Neuronal stem cell (in vitro differentiated cells): ENCODE results near the gene PGGHG.

ENCODE experiments used
- DNase-seq: peaks from one replicate; pipeline ENCODE4 v3.0.0-alpha.2; 2013; ENCODE audit warnings: low spot score
- H2AFZ ChIP-seq: one replicate; pipeline ENCODE4 v1.6.1; 2013; ENCODE audit warnings: mild to moderate bottlenecking, low read length, inconsistent platforms
- H2AK5ac ChIP-seq: 2 replicates; pipeline ENCODE4 v1.6.1; 2013; ENCODE audit warnings: low read depth, mild to moderate bottlenecking, inconsistent platforms, low read length, moderate library complexity, mixed read lengths
- H2BK120ac ChIP-seq: 2 replicates; pipeline ENCODE4 v1.6.1; 2013; ENCODE audit warnings: low read depth, mild to moderate bottlenecking, inconsistent platforms, low read length, moderate library complexity, mixed read lengths
- H2BK12ac ChIP-seq: one replicate; pipeline ENCODE4 v1.6.1; 2013; ENCODE audit warnings: low read length, inconsistent platforms
- H2BK15ac ChIP-seq: 2 replicates; pipeline ENCODE4 v1.6.1; 2013; ENCODE audit warnings: mild to moderate bottlenecking, low read length, inconsistent platforms, mixed read lengths
- H2BK5ac ChIP-seq: one replicate; pipeline ENCODE4 v1.6.1; 2013; ENCODE audit warnings: inconsistent platforms, mild to moderate bottlenecking, low read length, moderate library complexity
- H3K14ac ChIP-seq: one replicate; pipeline ENCODE4 v1.6.1; 2013; ENCODE audit warnings: low read length, inconsistent platforms
- H3K18ac ChIP-seq: 2 replicates; pipeline ENCODE4 v1.6.1; 2013; ENCODE audit warnings: low read length, inconsistent platforms
- H3K23ac ChIP-seq: 2 replicates; pipeline ENCODE4 v1.6.1; 2013; ENCODE audit warnings: low read depth, mild to moderate bottlenecking, mixed read lengths, low read length, inconsistent platforms; ENCODE audit not compliant: poor library complexity
- H3K27ac ChIP-seq: replicated peaks from 3 replicates; pipeline ENCODE4 v1.5.1; 2013; ENCODE audit warnings: low read length, inconsistent platforms
- H3K27me3 ChIP-seq, 3 experiments: 2 replicates each; pipeline ENCODE4 v1.6.1; 2013; ENCODE audit warnings: low read length in 3 of 3, mild to moderate bottlenecking in 2 of 3, inconsistent platforms in 1 of 3, low read depth in 1 of 3, mixed read lengths in 1 of 3, moderate library complexity in 1 of 3; ENCODE audit not compliant: control insufficient read depth in 3 of 3, insufficient read depth in 3 of 3
- H3K36me3 ChIP-seq, 2 donors: replicated peaks in 1 of 2; 2 replicates each; pipeline ENCODE4 v1.6.1; 2013; ENCODE audit warnings: low read length in 2 of 2; ENCODE audit not compliant: control insufficient read depth in 2 of 2, insufficient read depth in 2 of 2
- H3K4ac ChIP-seq: 2 replicates; pipeline ENCODE4 v1.6.1; 2013; ENCODE audit warnings: inconsistent platforms, mild to moderate bottlenecking, low read length, moderate library complexity
- H3K4me1 ChIP-seq, 2 donors: 1 replicate in 1 of 2; 2 replicates in 1 of 2; pipeline ENCODE4 v1.6.1; 2013; ENCODE audit warnings: low read length in 2 of 2, low read depth in 1 of 2; ENCODE audit not compliant: control insufficient read depth in 2 of 2, insufficient read depth in 1 of 2
- H3K4me2 ChIP-seq: one replicate; pipeline ENCODE4 v1.6.1; 2013; ENCODE audit warnings: mild to moderate bottlenecking, low read length, inconsistent platforms; ENCODE audit not compliant: insufficient read depth, poor library complexity, severe bottlenecking
- H3K4me3 ChIP-seq, 2 donors: 2 replicates each; pipeline ENCODE4 v1.5.1; 2013; ENCODE audit warnings: low read length in 2 of 2, mild to moderate bottlenecking in 2 of 2, inconsistent platforms in 1 of 2, moderate library complexity in 1 of 2
- H3K79me1 ChIP-seq: one replicate; pipeline ENCODE4 v1.6.1; 2013; ENCODE audit warnings: low read depth, mild to moderate bottlenecking, inconsistent platforms, low read length, moderate library complexity
- H3K9ac ChIP-seq: one replicate; pipeline ENCODE4 v1.6.1; 2013; ENCODE audit warnings: mild to moderate bottlenecking, low read depth, low read length, inconsistent platforms; ENCODE audit not compliant: poor library complexity
- H3K9me3 ChIP-seq, 2 donors: replicated peaks in 1 of 2; 2 replicates each; pipeline versions ENCODE3 to v1.6.1; 2013; ENCODE audit warnings: low read length in 2 of 2, mild to moderate bottlenecking in 2 of 2, inconsistent platforms in 1 of 2, low read depth in 1 of 2, mixed read lengths in 1 of 2, moderate library complexity in 1 of 2; ENCODE audit not compliant: control insufficient read depth in 2 of 2, insufficient read depth in 1 of 2
- H4K8ac ChIP-seq: one replicate; pipeline ENCODE4 v1.6.1; 2013; ENCODE audit warnings: low read depth, mild to moderate bottlenecking, inconsistent platforms, low read length, moderate library complexity
- H4K91ac ChIP-seq: one replicate; pipeline ENCODE4 v1.6.1; 2013; ENCODE audit warnings: low read length, low read depth, mild to moderate bottlenecking, inconsistent platforms; ENCODE audit not compliant: poor library complexity
- WGBS, 2 donors: extraction: QIAGEN DNeasy Blood & Tissue Kit; methylation state at CpG; one replicate each; pipeline ENCODE4 v1.1.7; 2013; ENCODE audit warnings: missing lambda C conversion rate in 2 of 2, mixed read lengths in 1 of 2; ENCODE audit not compliant: insufficient read length in 2 of 2, insufficient replicate concordance in 1 of 2; ENCODE audit errors: extremely low coverage in 2 of 2; 5-methylcytosine and 5-hydroxymethylcytosine counted together

PGGHG gene

DNA sequence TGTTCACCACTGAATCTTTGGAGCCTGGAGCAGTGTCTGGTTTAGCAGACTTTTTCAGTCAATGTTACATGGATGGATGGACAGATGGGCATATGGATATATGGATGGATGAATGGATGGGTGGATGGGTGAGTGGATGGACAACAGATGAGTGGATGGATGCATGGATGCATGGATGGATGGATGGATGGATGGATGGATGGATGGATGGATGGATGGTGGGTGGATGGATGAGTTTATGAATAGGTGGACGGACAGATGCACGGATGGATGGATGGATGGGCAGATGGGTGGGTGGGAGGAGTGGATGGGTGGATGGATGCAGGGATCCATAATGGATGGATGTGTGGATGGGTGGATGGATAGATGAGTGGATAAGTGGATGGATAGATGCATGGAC is 33.1 kb upstream of the PGGHG start:
- Histone ChIP-seq H3K27ac (no peak overlapping the region), H3K27me3 (no peaks in the 10 kb centered on the region), H4K91ac (no peak overlapping the region), H2BK15ac (no peak overlapping the region), H3K9me3 (no peaks in the 10 kb centered on the region), H2AK5ac (no peak overlapping the region), H2BK5ac (no peak overlapping the region), H3K23ac (no peak overlapping the region), H3K79me1 (no peaks in the 10 kb centered on the region), H2BK12ac (no peak overlapping the region), H3K4me3 (peak overlapping the region in 1 of 2 donors; percentile 57), H3K36me3 (peaks cover 25 to 33% of the 10 kb centered on the region in 2 donors), H3K4me2 (no peak overlapping the region), H4K8ac (no peak overlapping the region), H3K9ac (no peak overlapping the region), H3K4me1 (no peaks in the 10 kb centered on the region), H2AFZ (no peak overlapping the region), H3K4ac (no peak overlapping the region), H3K18ac (no peak overlapping the region), H3K14ac (no peak overlapping the region), H2BK120ac (no peak overlapping the region)
- DNase-seq, result no peak
- WGBS, 2 donors, result no CpG with 5 or more reads among the region's 2 CpGs

- Histone ChIP-seq H2AFZ (no peak overlapping the region), H4K8ac (no peak overlapping the region), H3K36me3 (peaks cover 16 to 20% of the 10 kb centered on the region in 2 donors), H2BK12ac (peak overlapping the region; percentile 69), H2BK5ac (peak overlapping the region; percentile 49), H3K4ac (no peak overlapping the region), H3K79me1 (no peaks in the 10 kb centered on the region), H3K27me3 (no peaks in the 10 kb centered on the region), H3K4me3 (no peak overlapping the region), H3K18ac (no peak overlapping the region), H3K23ac (no peak overlapping the region), H4K91ac (no peak overlapping the region), H3K27ac (no peak overlapping the region), H2AK5ac (peak overlapping the region; percentile 35), H3K9me3 (peaks cover 0 to 4% of the 10 kb centered on the region in 2 donors), H3K14ac (no peak overlapping the region), H3K9ac (no peak overlapping the region), H3K4me1 (no peaks in the 10 kb centered on the region), H2BK15ac (no peak overlapping the region), H2BK120ac (peak overlapping the region; percentile 87), H3K4me2 (no peak overlapping the region)
- WGBS, 2 donors, result no CpG with 5 or more reads among the region's 14 CpGs
- DNase-seq, result no peak
Observed at GRCh38 chr11:256952-257737, 31.8 kb upstream of the PGGHG start.

DNA sequence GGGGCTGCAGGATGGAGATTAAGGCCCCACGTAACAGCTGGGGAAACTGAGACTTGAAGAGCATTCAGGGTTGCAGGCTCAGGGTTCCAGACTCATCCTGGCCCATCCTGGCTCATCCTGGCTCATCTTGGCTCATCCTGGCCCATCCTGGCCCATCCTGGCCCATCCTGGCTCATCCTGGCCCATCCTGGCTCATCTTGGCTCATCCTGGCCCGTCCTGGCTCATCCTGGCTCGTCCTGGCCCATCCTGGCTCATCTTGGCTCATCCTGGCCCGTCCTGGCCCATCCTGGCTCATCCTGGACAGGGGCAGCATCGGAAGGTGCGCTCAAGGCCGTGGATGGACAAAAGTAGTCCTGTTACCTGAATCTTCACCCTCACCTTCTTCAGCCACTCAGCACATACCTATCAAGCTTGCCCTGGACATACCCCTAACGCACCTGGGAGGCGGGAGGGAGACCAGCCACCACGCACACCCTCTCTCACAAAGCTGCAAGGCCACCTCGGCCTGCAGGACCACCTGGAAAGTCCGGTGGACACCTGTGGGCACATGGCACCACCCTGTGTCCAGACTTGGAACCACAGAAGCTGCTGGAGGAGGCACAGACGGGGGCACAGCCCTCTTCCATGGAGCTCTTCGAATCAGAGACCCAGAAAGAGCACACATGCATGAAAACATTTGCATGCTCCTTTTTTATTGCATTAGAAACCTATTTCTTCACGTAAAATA is 31.0 kb upstream of the PGGHG start:
- H4K91ac ChIP-seq, result no peak overlapping the region
- no peak overlapping the region for H2BK12ac ChIP-seq
- H3K4me1 ChIP-seq, result no peaks in the 10 kb centered on the region
- WGBS, 2 donors, result no CpG with 5 or more reads among the region's 15 CpGs
- H3K4me3 ChIP-seq, result no peak overlapping the region
- peak overlapping the region; percentile 30 for H2BK120ac ChIP-seq
- no peak overlapping the region for H2BK15ac ChIP-seq
- no peak for DNase-seq
- no peak overlapping the region for H3K4ac ChIP-seq
- H3K27ac ChIP-seq, result no peak overlapping the region
- H3K79me1 ChIP-seq, result no peaks in the 10 kb centered on the region
- H3K4me2 ChIP-seq, result no peak overlapping the region
- H2BK5ac ChIP-seq, result no peak overlapping the region
- H3K14ac ChIP-seq, result no peak overlapping the region
- H2AFZ ChIP-seq, result no peak overlapping the region
- H3K36me3 ChIP-seq, result peaks cover 9 to 12% of the 10 kb centered on the region in 2 donors
- no peak overlapping the region for H4K8ac ChIP-seq
- H3K9ac ChIP-seq, result no peak overlapping the region
- peak overlapping the region; percentile 63 for H3K18ac ChIP-seq
- peaks cover 0 to 5% of the 10 kb centered on the region in 2 donors for H3K9me3 ChIP-seq
- H3K27me3 ChIP-seq, result no peaks in the 10 kb centered on the region
- no peak overlapping the region for H2AK5ac ChIP-seq
- H3K23ac ChIP-seq, result no peak overlapping the region

- peaks cover 0 to 5% of the 10 kb centered on the region in 2 donors for H3K9me3 ChIP-seq
- H4K8ac ChIP-seq, result no peak overlapping the region
- no peak overlapping the region for H3K4me2 ChIP-seq
- no peak overlapping the region for H3K9ac ChIP-seq
- H2AFZ ChIP-seq, result no peak overlapping the region
- no peak overlapping the region for H3K18ac ChIP-seq
- no peaks in the 10 kb centered on the region for H3K27me3 ChIP-seq
- H4K91ac ChIP-seq, result no peak overlapping the region
- H2AK5ac ChIP-seq, result no peak overlapping the region
- H2BK12ac ChIP-seq, result no peak overlapping the region
- H3K36me3 ChIP-seq, result no peaks in the 10 kb centered on the region
- no peak overlapping the region for H3K23ac ChIP-seq
- no peak for DNase-seq
- WGBS, 2 donors, result no CpG with 5 or more reads among the region's 10 CpGs
- no peaks in the 10 kb centered on the region for H3K4me1 ChIP-seq
- no peaks in the 10 kb centered on the region for H3K79me1 ChIP-seq
- no peak overlapping the region for H3K27ac ChIP-seq
- H3K4me3 ChIP-seq, result no peak overlapping the region
- H3K4ac ChIP-seq, result no peak overlapping the region
- no peak overlapping the region for H2BK120ac ChIP-seq
- no peak overlapping the region for H2BK15ac ChIP-seq
- H2BK5ac ChIP-seq, result no peak overlapping the region
- no peak overlapping the region for H3K14ac ChIP-seq
Observed at GRCh38 chr11:259413-259812, 29.5 kb upstream of the PGGHG start.
